NB4 (cell line): Measurements from ENCODE around the gene SOD3.

Source experiments
- DNase-seq: peaks from one replicate; pipeline ENCODE4 v3.0.0; 2010; ENCODE audit warnings: low read depth
- H3K4me3 ChIP-seq: one replicate; pipeline ENCODE4 v1.5.1; 2011; ENCODE audit warnings: mild to moderate bottlenecking, low read depth, low read length, moderate library complexity
- CTCF ChIP-seq: IDR thresholded peaks from one replicate; pipeline ENCODE4 v1.5.1; 2012; ENCODE audit warnings: low read depth, low read length
- MAX ChIP-seq: IDR thresholded peaks from 2 replicates; pipeline ENCODE4 v1.6.1; 2011; ENCODE audit warnings: low read depth, low read length
- MYC ChIP-seq: IDR thresholded peaks from 2 replicates; pipeline ENCODE4 v1.6.1; 2011; ENCODE audit warnings: low read depth, low read length
- POLR2A ChIP-seq: IDR thresholded peaks from 2 replicates; pipeline ENCODE4 v1.6.1; 2011; ENCODE audit warnings: mild to moderate bottlenecking; ENCODE audit not compliant: insufficient read length; ENCODE audit errors: extremely low read depth

The SOD3 gene

GRCh38 chr4:24771241-24771640 is 24.1 kb upstream of the SOD3 start:
- TF ChIP-seq POLR2A = no peak
- TF ChIP-seq MYC = no peak
- TF ChIP-seq MAX = no peak
- no peak for TF ChIP-seq CTCF
- no peak for DNase-seq

GRCh38 chr4:24772061-24772705 is 23.2 kb upstream of the SOD3 start:
- TF ChIP-seq MYC (no peak), CTCF (no peak), MAX (no peak), POLR2A (no peak)
- no peak overlapping the region for H3K4me3 ChIP-seq
- no peak for DNase-seq

More at GRCh38 chr4:24771241-24771640, 24.1 kb upstream of the SOD3 start:
- H3K4me3 ChIP-seq = no peak overlapping the region

- no peak for DNase-seq
- TF ChIP-seq MAX (no peak), POLR2A (no peak), MYC (no peak), CTCF (no peak)
- no peak overlapping the region for H3K4me3 ChIP-seq
Measured at GRCh38 chr4:24772952-24773351, 22.4 kb upstream of the SOD3 start.

GRCh38 chr4:24774452-24774851 is 20.9 kb upstream of the SOD3 start:
- no peak for DNase-seq
- H3K4me3 ChIP-seq = no peak overlapping the region
- no peak for TF ChIP-seq MAX
- TF ChIP-seq POLR2A = no peak
- TF ChIP-seq MYC = no peak
- no peak for TF ChIP-seq CTCF

- no peak for DNase-seq
- TF ChIP-seq MYC (no peak), MAX (no peak), POLR2A (no peak), CTCF (no peak)
- no peak overlapping the region for H3K4me3 ChIP-seq
Measured at GRCh38 chr4:24775032-24775605, 20.3 kb upstream of the SOD3 start.
